IPS-NIHi7 (cell line): ENCODE measurements around the gene SLC6A17.

ENCODE experiments used
- DNase-seq: peaks from one replicate; pipeline ENCODE4 v3.0.0; 2012; ENCODE audit warnings: mixed read lengths; ENCODE audit errors: extremely low spot score

SLC6A17 gene

DNA sequence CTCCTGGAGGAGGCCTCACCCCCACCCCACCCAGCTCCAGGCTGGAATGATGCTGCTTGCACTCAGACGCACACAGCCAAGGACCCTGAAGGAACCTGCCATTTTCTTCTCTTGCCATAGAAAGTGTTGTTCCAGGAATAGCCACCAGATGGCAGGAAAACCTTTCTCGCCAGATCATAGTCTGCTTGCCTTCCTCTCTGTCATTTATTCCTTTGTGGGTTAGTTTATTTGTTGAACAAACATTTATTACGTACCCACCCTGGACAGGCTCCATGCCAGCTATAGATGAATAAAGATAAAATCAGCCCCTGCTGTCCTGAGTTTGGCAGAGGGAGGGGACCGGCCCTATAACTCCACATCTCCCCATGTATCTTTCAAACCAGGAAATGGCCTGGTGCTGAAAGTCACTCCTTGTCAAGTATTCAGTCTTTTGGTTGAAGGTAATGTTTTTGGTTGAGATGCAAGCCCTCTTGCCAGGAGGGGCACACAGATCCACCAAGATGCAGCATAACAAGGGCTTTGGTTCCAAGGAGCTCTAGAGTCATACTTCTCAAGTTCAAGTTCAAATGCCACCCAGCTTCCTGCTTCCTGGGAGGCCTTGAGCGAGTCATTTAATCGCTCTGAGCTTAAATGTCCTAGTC, 52.8 kb downstream of the SLC6A17 start:
- peak; percentile 55 for DNase-seq

DNA sequence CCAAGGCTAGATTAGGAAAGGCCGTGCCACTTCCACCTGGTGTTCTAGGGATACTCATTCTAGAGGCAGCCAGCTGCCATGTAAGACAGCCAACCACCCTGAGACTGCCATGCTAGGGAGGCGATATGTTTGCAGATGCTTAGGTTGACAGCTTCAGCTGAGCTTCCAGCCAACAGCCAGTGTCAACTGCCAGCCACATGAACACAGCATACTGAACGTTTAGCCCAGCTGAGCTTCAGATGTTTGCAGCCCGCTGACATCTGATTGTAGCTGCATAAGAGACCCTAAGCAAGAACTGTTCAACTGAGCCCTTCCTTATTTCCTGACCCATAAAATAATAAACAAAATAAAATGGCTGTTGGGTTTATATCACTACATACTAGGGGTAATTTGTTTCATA, 54.9 kb downstream of the SLC6A17 start:
- DNase-seq = no peak

DNA sequence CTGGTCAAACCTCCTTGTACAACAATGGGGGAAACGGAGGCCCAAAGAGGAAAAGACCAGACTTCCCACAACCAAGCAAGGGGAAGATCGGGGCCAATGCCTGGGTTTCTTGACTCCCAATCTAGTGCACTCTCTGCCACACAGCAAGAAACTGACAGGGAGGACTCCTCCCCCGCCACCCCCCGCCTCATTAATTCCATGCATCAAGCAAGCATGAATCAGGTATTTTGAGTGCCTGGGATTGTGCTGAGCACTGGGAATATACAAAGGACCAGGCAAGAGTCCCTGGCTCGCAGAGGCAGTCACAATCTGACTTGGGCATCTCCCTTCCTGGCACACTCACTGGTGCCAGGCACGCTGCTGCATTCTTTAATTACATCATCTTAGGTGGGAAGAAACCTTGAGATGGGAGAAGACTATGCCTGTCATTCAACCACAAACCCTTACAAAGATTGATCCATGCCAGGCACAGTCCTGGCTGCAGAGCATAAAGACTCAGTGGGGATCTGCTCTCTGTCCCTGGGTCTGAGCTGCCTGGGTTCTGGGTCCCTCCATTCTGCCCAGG, 55.4 kb downstream of the SLC6A17 start:
- DNase-seq = no peak

DNA sequence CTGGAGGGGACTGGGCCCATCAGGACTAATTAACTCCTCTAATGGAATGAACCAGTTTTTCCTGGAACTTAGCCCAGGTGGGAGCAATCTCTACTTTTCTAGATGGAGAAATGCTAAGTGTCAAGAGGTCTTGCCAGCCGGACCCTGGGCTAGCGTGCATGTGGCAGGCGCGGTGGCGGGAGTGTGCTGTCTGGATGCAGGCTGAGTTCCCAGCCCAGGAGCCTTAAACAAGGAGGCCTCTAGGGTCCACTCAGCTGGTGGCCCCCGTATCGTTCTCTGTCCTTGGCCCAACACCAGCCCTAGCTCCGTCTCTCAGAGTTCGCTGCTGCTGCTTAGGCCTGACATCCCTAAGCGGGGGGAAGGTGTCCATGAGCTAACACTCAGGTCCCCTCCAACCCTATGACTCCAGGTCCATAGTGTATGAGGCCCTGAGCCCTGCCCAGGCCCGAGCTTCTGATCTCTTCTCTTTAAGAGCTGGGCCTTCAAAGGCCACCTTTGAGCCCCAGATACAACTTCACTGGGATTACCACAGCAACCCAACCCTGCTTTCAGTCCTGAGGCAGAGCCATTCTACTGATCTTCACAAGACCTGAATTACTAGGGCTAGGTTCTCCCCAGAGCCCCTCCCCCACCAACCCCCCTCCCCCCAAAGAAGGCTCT, 56.1 kb downstream of the SLC6A17 start:
- DNase-seq = no peak

DNA sequence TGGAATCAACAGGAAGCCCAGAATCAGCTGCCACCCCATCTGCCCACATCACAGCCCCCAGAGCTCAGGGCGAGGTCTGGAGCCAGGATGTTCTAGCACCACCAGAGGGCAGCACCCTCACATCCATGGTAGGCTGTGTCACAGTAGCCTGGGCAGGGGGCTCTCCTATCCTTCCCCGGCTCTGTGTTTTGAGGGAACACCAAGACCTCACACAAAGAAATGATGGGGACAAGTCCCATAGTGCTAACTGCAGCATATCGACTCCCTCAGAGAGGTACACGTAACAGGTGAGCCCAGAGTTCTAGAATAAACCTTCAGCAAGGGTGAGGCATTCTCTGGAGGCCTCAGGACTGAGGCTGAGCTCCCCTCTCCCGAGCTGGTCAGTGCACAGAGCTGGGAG, 57.5 kb downstream of the SLC6A17 start:
- DNase-seq = peak; percentile 82

DNA sequence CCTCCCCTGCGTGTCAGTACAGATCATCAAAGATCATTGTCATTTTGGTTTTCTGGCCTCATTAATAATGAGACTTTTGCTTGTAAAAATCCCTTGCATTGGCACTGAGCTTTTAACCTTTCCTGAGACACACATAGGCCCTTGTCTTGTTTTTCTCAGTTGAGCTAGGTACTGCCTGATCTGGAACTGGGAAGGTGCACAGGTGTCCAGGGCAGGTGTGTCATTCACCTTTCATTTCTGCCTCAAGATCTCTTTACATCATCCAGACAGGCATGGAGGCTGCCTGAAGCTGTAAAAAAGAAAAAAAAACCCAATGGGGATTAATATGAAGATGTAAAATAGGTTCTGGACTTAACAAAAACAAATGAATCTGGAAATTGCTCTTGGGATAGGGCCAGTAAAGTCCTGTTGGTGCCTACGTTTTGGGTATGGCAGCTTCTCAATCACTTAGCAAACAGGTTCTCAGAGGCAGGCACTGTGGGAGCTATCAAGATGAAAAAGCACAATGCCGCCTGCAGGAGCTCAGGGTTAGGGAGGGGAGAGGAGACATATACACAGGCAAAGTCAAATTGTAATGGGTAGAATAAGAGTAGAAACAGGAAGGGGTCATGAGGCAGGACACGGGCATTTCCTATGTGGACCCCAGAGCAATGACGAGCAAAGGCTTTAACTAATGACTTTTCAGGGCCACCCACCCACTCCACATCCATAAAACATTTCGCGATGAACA, 58.8 kb downstream of the SLC6A17 start:
- no peak for DNase-seq

DNA sequence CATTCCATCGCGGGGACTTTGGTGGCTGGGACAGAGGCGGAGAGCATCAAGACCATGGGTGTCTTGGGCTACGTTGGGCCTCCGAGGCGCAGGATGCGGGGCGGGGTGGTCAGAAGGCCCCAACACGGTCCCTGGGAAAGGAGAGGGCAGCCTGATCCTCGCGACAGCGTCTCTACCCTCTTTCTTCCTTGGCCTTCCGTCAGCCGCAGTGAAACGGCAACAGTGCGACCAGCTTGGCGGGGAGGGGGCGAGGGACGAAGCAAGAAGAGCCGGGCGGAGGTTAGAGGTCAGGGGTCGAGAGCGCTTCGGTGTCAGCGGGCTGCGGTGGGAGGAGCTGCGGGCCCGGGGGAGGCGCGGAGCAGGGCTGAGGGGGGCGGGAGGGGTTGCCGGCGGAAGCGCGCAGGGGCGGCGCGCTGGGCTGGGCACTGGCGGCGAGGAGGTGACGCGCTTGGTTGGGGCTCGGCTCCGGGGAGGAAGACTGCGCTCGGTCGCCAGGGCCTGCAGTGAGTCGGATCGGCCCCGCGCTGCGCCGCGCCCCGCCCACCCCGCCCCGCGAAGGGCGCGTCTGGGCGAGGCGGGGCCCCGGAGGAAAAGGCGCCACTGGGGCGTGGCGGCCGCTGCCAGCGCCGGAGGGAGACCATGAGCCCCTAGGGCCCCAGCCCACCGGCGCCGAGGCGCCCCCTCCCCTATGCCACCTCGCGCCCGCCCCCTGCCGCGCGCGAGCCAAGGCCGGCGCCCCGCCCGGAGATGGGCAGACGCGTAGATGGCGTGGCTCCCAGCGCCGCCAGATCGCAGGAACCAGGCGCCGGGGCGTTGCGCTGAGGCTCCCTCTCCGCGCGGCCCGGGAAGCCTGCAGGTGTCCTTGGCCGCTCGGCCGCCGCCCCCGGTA, 59.7 kb downstream of the SLC6A17 start, which contains the start of gene KCNC4:
Gene KCNC4, plus strand, starts transcription at position 600 of the 889 bp plus-strand sequence. CDS start 1,186 bp downstream, outside the sequence.
- DNase-seq = peak; percentile 88

DNA sequence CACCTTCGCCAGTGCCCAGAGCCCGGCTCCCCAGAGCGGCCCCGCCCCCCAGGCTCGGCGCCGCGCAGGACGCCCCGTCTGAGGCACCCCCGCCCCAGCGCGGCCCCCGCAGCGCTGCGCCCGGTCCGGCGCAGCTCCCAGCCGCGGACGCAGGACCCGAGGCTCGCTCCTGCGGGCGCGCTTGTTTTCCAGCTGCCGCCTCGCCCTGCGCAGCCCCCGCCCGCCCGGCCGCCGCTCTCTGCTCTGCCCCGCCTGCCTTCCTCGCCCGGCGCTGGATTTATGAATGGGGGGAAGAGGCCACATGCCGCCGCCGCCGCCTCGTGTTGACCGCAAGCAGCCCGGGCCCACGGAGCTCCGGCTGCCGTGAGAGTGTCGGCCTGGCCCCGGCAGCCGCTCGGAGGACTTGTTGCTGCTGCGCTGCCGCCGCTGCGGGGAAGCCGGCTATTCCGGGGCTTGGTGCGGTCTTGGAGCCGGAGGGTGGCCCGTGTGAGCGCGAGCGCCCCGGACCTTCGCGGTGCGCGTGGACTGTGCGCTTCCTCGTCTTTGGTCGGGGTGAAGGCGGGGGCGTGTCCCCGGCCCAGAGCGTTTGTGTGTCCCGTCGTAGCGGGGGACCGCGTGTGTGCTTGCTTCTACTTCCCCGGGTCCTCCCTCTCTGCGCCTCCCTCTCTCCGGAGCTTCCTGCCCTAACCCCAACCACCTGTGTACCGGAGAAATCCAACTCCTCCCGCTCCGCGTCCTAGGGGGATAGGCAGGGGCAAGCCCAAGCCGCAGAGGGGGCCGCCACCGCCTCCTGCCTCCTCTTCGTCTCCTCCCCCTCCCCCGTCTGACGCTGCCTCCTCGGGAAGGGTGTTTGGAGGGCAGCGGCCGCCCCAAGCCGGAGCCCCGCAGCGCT, 60.6 kb downstream of the SLC6A17 start:
- peak; percentile 50 for DNase-seq

DNA sequence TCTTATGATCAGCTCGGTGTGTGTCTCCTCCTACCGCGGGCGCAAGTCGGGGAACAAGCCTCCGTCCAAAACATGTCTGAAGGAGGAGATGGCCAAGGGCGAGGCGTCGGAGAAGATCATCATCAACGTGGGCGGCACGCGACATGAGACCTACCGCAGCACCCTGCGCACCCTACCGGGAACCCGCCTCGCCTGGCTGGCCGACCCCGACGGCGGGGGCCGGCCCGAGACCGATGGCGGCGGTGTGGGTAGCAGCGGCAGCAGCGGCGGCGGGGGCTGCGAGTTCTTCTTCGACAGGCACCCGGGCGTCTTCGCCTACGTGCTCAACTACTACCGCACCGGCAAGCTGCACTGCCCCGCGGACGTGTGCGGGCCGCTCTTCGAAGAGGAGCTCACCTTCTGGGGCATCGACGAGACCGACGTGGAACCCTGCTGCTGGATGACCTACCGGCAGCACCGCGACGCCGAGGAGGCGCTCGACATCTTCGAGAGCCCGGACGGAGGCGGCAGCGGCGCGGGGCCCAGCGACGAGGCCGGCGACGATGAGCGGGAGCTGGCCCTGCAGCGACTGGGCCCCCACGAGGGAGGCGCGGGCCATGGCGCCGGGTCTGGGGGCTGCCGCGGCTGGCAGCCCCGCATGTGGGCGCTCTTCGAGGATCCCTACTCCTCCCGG, 61.3 kb downstream of the SLC6A17 start:
- no peak for DNase-seq

DNA sequence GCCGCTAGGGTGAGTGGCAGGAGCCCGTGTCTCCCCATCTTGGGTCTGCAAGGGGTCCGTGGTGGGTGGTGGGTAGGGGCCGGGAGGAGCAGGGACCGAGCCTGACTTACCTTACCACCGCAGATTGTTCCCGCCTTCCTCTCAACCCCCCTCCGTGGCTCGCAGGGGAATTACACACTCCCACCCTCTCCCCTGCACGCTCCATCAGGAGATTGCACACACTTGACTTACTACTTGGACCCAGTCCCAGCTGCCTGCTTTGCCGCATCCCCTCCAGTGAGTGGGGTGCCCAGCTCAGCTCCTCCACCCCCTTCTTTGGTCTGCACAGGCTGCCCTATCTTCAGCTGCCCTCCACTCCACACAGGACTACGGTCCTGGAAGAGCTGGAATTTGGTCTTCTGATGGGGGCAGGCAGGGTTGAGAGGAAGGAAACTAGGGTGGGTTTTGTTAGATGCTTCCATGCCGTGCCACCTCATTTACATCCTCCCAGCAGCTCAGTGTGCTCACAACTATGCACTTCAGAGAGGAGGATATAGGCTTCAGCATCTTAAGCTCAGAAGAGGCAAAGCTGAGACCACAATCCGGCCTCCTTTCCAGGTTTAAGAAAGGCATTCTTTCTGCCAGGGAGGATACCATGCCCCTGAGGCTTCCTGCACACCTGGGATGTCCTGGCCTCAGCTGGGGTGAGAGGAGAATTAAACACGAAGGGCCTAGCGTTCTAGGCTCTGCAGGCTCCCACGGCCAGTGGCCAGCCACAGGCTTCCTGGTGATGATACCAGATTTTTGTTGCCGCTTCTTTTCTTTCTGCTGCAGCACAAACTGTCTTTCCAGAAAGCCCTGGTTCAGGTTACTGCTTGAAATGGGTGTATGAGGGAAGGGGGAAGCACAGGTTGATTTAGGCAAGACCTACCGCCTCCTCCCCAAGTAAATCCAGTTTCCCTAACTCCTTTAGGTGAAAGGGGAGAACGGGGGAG, 62.2 kb downstream of the SLC6A17 start:
- DNase-seq = no peak

DNA sequence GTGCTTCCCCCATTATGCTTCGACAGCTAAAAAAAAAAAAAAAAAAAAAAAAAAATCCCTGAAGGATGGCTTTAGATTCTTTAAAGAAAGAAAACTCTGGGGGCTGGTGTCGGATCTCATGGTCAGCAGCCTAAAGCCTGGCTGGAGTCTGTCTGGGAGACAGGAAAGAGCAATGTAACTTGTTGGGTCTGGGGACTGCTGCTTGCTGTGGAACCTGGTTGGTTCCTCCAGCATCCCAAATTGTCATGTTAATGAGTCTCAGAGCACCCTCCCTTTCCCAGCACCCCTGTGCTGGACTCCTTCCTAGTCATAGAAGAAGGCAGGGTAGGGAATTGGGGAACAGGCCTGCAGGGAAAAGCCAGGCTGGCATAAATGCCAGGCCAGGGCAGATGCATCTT, 62.8 kb downstream of the SLC6A17 start:
- no peak for DNase-seq

DNA sequence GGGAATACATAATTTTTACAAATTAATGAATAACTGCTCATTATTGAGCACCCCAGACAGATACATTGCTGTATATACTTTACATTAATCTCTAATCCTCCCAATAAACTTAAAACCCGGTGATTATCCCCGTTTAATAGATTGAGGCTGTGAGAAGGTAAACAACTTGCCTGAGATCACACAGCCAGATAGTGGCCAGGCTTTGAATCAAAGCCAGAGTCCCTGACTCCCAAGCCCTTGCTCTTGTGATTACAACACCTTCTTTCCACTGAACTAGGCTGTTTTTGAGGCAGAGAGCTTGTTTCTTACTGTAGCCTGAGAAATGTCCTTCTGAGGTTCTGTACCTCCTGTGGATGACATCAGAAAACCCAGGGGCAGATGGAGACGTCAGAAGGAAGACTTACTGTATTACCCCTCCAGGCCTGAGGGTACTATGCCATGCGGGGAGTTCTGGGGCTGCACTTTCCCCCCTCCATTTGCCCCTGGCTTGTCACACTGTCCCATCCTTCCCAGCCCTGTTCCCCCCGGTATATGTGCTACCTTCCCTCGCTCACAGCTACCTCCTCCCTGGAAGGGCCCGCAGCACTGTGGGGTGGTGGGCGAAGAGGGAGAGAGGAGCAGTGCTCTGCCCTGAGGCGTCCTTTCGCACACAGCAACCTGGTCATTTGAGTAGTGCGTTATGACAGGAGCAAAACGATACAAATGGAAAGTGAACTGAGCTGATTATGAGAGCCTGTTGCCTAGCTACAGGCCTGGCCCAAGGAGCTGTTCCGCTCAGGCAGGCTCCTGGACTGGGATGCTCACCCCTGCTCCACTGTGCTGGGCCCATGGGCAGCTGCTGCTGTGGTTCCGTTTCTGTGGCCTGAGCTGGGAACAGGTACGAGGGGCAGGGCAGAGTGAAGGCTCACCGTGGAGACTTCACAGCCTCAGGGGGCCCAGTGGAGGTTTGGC, 64.4 kb downstream of the SLC6A17 start:
- DNase-seq = no peak

DNA sequence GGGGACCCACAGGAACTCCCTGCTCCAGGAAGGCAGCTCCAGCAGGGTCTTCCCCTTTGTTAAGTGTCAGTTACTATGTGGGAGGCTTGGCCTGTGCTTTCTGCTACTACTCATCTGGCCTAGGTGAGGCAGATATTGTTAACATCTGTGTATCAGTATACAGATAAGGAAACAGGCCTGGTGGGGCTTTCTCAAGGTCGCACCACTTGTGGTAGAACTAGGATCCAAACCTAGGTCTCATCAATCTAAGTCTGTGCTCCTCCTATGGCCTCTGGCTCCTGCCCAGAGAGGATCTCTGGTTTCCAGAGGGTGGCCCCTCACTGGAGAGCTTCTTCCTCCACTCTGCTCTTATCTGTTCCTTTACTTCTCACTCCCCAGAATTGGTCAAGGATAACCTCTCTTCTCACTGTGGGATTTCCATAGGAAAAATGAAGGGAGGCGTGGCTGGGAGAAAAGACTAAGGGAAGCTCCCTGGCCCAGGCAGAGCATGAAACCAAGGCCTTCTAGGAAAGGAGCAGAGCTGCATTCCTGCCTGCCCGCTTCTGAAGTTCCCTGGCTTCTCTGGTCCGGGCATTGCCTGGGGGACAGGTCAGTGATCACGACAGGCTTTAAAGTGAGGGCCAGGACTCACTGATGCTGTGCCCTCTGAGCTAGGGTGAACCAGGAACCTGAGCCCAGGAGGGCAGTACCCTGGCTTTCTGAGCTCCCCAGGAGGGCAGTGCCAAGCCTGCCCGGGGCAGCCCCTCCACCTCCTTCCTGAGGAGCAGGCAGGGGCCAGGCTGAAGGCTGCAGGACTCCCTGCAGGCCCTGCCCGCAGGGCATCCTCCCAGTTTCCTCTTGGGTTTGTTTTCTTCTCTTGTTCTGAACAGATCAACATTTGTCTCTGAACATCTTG, 65.6 kb downstream of the SLC6A17 start:
- no peak for DNase-seq

DNA sequence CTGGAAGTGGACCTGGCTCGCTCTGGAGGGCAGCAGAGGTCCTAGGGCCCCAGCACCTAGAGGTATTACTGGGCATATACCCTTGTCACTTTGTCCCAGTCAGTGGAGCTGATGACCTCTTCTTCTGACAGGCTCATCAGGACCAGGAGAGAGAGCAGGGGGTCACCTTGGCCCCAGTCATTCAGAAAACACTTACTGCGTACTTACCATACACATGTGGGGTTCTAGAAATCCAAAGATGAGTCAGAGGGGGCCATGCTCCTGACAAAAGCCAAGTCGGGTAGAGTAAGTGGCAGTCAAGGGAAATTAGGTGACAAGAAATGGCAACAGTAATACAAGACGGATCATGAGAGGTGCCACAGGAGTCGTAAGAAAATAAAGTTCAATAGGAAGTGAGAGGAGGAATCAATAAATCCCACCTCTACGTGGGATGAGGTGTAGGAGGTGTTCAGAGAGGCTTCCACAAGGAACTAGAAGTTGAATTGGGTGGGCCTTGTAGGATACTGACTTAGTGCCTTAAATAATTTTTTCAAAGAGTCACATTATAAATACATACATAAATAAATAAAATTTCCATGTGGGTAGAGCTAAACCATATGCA, 66.7 kb downstream of the SLC6A17 start:
- DNase-seq = no peak

DNA sequence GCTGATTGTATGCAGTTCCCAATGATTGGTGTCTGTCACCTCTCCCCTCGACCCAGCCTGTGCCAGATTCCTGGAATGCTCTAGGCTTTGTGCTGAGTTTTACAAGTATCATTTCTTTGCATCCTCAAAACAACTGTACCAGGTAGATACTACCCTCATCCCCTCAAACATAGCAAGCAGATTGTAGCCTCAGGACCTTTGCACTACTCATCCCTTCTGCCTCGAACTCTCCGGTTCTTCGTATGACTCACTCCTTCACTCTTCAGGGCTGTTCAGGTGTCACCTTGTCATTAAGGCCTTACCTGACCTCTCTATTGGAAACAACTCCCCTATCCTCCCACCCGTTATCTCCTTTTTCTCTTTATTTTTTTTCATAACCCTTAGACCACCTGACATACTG, 67.8 kb downstream of the SLC6A17 start:
- no peak for DNase-seq

DNA sequence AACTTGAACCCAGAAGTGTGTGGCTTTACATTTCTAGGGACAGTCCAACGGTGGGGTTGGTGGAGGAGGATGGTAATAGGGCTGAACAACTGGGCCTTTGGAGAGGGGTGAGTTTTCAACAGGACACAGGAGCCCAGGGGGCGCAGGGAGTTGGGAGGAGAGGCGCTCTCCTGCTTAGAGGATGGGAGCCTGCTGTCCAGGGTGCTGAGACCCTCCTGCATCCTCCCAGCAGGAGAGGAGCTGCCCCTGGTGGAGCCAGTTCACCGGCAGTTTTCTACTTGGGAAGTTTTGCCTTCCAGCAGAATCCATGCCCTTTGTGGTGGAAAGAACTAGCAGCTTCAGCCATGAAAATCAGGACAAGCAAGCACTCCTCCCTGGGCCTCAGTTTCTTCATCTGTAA, 68.4 kb downstream of the SLC6A17 start:
- DNase-seq = peak; percentile 59
